ENCODE results near the gene CYP2A7.
"Not testable (repeated sequence)": the region's sequence is repeated elsewhere in the genome, so short reads cannot be mapped to it uniquely, and the experiment has no call there.

CYP2A7 gene

DNA sequence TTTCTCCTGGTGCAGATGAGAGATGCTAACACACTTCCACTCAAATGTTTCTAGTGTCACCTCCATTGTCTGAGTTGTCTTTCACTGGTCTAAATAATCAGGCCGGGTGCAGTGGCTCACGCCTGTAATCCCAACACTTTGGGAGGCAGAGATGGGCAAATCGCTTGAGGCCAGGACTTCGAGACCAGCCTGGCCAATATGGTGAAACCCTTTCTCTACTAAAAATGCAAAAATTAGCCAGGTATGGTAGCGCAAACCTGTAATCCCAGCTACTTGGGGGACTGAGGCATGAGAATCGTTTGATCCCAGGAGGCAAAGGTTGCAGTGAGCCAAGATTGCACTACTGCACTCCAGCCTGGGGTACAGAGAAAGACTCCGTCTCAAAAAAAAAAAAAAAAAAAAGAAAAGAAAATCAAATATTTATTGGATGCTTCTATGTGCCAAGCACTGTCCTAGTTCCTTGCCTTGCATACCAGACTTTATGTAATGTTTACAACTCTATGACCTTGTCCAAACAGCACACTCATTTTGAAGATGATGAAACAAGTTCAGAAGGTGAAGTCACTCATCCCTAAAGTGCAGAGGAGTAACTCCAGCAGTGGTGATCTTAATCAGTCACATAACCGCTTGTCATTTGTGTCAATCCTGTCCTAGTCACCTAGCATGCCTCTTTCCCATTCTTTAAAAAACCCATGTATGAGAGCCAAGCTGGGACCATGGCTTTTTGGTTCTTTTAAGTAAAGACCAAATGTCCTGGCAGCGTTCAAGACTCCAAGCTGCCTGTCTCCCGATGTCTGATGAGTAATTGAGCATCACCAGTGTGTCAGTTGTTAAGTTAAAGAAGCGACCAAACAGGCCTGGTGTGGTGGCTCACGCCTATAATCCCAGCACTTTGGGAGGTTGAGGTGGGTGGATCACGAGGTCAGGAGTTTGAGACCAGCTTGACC, 15.1 kb upstream of the CYP2A7 start:
- ATAC-seq: not testable (repeated sequence)

DNA sequence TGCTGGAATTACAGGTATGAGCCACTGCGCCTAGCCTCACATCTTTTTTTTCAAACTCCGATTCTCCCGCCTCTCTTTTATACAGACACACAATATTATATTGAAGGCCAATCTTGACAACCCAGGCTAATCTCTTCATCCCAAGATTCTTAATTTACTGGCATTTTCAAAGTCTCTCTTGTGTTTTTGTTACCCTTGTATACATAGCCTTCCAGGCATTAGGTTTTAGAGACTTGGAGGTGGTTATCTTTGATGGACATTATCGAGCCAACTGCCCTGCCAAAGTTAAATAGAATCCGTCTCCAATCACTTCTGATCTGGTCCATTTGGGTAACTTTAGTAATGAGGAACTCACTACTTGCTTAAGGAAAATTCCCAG, 14.4 kb upstream of the CYP2A7 start:
- no peak for ATAC-seq

DNA sequence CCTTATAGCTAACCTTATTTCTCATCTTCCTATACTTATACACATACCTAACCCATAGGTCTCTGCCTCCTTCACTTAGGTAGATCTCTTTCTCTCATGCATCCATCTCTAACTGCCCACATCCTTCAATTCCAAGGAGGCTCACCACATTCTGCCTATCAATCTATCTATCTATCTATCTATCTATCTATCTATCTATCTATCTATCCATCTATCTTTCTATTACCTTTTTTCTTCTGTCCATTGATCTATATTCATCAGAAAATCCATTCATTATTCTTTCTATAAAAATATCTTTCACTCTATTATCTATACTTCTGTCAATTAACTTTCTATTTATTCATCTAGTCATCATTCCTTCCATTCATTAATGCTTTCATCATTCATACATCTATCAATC, 11.1 kb upstream of the CYP2A7 start:
- no peak for ATAC-seq

DNA sequence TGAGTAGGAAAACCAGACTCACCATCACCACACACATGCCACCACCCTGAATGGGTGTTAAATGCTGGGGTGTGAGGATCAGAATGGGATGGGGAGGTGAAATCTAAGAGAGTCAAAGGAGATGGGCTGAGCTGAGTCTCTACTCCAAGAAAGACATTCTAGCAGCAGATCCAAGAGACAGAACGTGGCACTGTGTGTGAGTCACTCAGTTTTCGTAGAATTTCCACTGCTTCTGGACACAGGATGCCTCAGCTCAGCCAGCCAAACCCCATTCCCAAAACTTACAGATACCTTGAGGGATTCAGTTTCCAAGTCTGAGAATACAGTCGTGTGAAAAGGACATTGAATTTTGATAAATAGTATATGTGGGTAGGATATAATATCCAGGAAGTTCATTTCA, 7.3 kb upstream of the CYP2A7 start:
- ATAC-seq: no peak

DNA sequence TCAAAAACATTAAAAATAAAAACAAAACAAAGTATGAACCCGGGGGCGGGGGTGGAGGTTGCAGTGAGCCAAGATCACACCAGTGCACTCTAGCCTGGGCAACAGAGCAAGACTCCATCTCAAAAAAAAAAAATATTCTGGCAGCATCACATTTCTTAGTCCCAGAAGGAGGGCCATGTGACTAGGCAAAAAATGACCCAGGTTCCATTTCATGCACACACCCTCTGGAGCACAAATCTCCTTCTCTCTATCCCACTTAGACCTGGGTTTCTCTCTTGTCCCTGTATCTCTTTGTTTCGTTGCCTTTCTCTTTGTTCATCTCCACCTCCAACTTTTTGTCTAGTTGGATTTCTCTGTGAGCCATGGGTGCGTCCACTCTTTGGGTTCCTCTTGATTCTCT, 6.2 kb upstream of the CYP2A7 start:
- ATAC-seq: no peak

DNA sequence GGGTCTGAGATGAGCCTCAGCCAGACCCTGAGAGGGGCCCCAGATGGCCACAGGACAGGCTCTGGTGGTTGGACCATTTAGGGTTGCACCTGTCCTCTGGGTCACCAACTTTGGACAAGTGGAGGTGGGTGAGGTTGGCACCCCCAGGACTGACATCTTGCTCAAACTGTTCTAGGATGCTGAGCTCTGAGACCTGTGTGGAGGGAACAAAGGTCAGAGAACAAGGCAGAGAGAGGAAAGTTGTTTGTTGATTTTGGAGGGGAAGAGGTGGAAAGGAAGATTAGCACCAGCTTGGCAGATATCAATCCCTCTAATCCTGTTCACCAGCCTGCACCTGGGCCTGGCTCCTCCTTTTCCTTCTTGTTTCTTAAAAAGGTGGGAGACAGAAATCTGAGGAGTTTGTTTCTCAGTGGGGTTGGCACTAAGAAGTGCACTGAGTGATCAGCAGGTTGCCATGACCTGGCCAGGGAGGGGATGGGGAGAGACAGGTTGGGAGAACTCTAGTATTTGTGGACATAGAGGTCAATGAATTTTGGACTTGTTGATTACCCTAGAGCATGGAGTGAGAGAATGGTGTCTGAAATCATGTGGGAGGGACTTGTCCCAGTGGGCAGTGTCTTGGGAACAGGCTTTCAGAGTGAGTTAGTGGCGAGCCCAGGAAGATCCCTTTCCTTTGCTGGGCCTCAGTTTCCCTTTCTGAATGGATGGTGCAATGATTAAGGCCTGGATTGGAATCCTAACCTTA, 2.3 kb upstream of the CYP2A7 start:
- not testable (repeated sequence) for ATAC-seq

DNA sequence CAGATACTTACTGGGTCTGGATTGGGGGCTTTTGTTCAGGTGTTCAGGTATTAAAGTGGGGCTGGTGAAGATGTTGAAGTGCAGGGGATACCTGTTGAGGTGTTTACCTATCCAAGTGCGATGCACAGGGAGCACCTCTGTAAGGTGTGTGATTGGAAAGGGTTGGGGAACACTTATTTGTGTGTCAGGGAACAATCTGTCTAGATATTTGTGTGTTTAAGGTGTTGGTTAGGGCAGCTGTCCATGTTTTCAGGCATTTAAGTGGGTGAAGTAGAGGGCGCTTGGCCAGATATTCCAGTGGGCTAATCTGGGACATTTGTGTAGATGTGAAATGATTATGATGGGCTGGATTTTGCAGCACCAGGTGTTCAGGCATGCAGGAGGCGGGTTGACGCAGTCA, 2.7 kb downstream of the CYP2A7 start:
- ATAC-seq: not testable (repeated sequence)

DNA sequence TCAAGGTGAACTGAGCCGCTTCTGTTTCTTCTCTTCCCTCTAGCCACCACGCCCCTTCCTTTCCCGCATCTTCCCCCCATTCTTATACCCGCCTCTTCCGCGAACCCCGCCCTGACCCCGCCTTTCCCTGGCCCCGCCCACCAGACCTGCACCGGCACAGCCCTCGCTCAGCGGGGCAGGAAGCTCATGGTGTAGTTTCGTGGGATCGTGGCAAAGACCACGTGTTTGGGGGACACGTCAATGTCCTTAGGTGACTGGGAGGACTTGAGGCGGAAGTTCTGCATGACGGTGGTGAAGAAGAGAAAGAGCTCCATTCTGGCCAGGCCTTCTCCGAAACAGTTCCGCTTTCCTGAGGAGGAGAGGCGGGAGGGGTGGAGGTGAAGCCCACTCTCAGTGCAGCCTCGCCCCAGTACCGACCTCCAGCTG, 6.5 kb downstream of the CYP2A7 start:
- ATAC-seq: peak; percentile 82 to 97

DNA sequence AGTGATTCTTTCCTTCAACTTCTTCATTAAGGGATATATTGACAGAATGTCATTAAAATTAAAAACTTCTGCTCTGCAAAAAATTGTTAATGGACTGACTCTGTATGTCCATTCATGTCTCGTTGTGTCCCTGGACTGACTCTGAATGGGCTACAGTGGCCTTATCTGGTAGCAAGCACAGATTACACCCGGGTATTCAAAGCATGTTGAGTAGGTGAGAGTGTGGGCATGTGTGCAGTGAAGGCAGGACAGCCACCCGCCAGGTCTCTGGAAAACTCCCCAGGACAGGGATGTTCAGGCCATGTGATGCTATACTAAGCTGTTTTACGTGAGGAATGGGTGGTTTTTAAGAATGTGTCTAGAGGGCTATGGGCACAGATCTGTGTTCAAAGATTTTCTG, 7.2 kb downstream of the CYP2A7 start:
- not testable (repeated sequence) for ATAC-seq

DNA sequence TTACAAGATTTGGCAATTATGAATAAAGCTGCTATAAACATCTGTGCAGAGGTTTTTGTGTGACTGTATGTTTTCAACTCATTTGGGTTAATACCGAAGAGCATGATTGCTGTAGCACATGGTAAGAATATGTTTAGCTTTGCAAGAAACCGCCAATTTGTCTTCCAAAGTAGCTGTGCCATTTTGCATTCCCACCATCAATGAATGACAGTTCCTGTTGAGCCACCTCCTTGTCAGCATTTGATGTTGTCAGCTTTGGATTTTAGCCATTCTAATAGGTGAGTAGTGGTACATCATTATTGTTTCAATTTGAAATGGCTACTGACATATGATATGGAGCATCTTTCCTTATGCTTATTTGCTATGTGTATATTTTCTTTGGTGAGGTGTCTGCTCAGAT, 8.2 kb downstream of the CYP2A7 start:
- ATAC-seq: not testable (repeated sequence)

DNA sequence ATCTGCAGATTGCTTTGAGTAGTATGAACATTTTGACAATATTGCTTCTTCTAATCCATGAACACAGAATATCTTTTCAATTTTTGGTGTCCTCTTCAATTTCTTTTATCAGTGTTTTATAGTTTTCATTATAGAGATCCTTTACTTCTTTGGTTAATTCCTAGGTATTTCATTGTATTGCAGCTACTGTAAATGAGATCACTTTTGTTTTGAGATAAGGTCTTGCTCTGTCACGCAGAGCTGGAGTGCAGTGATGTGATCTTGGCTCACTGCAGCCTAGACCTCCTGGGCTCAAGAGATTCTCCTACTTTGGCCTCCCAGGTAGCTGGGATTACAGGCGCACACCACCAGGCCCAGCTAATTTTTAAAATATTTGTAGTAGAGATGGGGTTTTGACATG, 9.8 kb downstream of the CYP2A7 start:
- no peak for ATAC-seq

DNA sequence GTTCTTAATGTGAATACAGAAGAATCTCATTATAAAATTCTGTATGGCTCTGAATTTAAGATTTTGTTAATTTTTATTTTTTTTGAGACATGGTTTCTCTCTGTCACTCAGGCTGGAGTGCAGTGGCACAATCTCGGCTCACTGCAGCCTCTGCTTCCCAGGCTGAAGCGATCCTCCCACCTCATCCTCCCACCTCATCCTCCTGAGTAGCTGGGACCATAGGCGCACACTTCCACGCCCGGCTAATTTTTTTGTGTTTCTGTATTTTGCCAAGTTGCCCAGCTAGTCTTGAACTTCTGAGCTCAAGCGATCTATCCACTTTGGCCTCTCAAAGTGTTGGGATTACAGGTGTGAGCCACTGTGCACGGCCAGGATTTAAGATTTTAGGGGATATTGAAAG, 14.3 kb downstream of the CYP2A7 start:
- ATAC-seq: no peak

DNA sequence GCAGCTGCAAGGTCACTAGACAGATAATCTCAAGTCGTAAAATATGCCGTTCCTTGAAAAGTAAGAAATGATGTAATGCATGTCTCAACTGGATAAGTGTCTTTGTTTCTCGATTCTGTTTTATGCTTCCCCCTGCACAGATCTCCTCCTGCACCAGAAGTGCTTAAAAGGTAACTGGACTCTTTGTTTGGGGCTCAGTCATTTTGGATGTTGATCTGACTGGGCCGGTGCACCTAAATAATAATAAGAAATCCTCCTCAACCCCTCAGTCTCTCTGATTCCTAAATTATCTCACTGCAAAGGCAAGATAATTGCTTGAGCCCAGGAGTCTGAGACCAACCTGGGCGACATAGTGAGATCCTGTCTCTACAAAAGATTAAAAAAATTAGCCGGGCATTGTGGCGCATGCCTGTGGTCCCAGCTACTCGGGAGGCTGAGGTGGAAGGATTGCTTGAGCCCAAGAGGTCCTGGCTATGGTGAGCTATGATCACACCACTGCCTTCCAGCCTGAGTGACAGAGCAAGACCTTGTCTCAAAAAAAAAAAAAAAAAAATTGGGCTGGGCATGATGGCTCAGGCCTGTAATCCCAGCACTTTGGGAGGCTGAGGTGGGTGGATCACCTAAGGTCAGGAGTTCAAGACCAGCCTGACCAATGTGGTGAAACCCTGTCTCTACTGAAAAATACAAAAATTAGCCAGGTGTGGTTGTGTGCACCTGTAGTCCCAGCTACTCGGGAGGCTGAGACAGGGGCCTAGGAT, 17.1 kb downstream of the CYP2A7 start:
- ATAC-seq: not testable (repeated sequence)

DNA sequence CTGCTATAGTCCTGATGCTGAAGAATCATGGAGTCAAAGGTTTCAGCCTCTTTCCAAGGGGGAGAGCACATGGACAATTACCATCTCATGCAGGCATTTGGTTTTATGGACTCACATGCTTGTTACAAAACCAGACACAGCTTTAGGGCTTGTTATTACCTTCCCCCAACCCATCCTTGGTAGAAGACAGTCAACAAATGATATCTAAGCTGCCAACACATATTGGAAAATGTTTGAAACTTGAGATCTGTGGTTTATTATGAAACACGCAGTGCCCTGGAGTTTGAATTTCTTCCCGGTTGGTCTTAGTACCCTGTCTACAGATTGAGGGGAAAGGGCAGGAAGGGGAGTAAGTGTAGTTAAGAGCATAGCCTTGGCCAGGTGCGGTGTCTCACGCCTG, 19.2 kb downstream of the CYP2A7 start:
- ATAC-seq: no peak

DNA sequence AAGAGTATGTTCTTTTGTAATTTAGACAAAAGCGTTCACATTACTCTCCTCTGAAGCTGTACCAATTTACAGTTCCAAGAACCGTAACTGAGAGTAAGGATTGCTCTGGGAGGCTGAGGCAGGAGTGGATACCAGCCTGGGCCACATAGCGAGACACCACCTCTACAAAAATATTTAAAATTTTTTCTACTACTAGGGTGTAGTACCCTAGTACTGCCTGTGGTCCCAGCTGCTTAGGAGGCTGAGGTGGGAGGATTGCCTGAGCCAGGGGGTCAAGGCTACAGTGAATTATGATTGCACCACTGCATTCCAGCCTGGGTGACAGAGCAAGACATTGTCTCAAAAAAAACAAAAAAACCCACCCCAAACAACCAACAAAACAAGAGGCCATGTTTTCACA, 19.7 kb downstream of the CYP2A7 start:
- no peak for ATAC-seq

DNA sequence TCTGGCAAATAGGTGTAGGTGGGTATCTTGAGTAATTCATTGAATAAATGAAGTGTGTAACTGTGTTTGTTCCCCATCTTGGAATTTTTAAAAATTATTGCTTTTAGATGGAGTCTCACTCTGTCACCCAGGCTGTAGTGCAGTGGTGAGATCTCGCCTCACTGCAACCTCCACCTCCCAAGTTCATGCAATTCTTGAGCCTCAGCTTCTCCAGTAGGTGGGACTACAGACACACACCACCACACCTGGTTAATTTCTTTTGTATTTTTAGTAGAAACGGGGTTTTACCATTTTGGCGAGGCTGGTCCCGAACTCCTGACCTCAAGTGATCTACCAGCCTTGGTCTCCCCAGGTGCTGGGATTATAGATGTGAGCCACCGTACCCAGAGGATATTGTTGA, 23.9 kb downstream of the CYP2A7 start:
- ATAC-seq: no peak

DNA sequence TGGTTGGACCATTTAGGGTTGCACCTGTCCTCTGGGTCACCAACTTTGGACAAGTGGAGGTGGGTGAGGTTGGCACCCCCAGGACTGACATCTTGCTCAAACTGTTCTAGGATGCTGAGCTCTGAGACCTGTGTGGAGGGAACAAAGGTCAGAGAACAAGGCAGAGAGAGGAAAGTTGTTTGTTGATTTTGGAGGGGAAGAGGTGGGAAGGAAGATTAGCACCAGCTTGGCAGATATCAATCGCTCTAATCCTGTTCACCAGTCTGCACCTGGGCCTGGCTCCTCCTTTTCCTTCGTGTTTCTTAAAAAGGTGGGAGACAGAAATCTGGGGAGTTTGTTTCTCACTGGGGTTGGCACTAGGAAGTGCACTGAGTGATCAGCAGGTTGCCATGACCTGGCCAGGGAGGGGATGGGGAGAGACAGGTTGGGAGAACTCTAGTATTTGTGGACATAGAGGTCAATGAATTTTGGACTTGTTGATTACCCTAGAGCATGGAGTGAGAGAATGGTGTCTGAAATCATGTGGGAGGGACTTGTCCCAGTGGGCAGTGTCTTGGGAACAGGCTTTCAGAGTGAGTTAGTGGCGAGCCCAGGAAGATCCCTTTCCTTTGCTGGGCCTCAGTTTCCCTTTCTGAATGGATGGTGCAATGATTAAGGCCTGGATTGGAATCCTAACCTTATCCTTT, 29.4 kb downstream of the CYP2A7 start:
- not testable (repeated sequence) for ATAC-seq

DNA sequence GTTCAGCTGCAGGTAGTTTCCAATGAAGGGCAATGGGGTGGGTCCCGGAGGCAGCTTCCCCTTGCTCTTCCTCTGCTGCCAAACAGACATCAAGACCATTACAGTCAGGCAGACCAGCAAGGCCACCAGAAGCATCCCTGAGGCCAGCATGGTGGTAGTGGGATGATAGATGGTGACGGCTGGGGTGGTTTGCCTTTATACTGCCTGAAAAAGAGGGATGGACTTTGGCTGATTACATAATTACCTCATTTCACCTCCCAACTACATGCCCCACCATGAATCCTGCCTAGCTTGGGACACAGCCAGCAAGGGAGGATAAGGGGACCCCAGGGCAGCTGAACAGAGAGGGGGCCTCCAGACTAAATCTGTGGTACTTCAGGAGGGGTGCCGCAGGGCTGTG, 31.8 kb downstream of the CYP2A7 start, which contains the start of gene CYP2A6:
Gene CYP2A6 (minus strand): TSS at position 171 of the 400 bp plus-strand sequence. CDS start 21 bp downstream, at position 150.
- not testable (repeated sequence) for ATAC-seq

DNA sequence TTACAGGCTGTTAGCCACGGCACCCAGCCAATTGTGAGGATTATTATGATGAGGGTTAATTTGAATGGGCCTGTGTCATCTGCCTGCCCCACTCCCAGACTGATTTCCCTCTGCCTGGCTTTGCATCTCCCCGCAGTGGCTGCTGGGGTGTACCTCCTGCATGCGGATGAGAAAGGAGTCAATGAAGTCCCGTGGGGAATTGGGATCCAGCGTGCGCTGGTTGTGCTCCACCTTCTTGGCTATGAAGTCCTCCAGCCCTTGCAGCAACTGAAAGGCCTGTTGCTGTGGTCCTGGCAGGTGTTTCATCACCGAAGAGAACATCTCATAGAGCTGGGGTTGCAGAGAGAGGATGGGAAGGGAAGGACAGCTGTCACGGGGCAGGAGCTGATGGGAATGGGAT, 35.3 kb downstream of the CYP2A7 start:
- ATAC-seq: not testable (repeated sequence)

DNA sequence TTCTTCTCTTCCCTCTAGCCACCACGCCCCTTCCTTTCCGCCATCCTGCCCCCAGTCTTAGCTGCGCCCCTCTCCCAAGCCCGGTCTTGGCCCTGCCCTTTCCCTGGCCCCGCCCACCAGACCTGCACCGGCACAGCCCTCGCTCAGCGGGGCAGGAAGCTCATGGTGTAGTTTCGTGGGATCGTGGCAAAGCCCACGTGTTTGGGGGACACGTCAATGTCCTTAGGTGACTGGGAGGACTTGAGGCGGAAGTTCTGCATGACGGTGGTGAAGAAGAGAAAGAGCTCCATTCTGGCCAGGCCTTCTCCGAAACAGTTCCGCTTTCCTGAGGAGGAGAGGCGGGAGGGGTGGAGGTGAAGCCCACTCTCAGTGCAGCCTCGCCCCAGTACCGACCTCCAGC, 38.4 kb downstream of the CYP2A7 start:
- peak; percentile 96 to 97 for ATAC-seq

DNA sequence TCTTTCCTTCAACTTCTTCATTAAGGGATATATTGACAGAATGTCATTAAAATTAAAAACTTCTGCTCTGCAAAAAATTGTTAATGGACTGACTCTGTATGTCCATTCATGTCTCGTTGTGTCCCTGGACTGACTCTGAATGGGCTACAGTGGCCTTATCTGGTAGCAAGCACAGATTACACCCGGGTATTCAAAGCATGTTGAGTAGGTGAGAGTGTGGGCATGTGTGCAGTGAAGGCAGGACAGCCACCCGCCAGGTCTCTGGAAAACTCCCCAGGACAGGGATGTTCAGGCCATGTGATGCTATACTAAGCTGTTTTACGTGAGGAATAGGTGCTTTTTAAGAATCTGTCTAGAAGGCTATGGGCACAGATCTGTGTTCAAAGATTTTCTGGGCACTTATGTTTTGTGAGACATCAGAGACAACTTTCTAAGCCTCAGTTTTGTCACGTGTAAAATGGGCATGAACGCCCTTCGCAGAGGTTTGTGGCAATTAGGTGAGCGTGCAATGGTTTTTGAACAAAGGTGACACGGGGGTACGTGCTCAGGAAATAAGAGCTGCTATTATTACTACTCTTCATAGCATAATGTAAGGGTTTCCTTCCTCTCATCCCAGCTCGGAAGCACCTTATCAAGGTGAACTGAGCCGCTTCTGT, 38.9 kb downstream of the CYP2A7 start:
- peak in 1 of 2 donors; percentile 11 for ATAC-seq

DNA sequence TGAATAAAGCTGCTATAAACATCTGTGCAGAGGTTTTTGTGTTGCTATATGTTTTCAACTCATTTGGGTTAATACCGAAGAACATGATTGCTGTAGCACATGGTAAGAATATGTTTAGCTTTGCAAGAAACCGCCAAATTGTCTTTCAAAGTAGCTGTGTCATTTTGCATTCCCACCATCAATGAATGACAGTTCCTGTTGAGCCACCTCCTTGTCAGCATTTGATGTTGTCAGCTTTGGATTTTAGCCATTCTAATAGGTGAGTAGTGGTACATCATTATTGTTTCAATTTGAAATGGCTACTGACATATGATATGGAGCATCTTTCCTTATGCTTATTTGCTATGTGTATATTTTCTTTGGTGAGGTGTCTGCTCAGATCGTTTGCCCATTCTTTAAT, 40.0 kb downstream of the CYP2A7 start:
- not testable (repeated sequence) for ATAC-seq

Measured in activated CD4-positive, CD25-positive, alpha-beta regulatory T cell treated with anti-CD3 and anti-CD28 coated beads, Interleukin-2, amount 50 U/mL, for 24 hours (primary cell).